HG03045 (cell line): ENCODE results near the gene MN1.

Experiments
- ATAC-seq: cut with Tn5 transposase; IDR thresholded peaks from one replicate; pipeline ENCODE4 v1.9.1; 2021; ENCODE audit warnings: mild to moderate bottlenecking, moderate library complexity; ENCODE audit not compliant: unreplicated experiment

The MN1 gene

GRCh38 chr22:27765706-27766291 is 35.8 kb downstream of the MN1 start:
- no peak for ATAC-seq

- ATAC-seq = no peak
These were observed 36.8 kb downstream of the MN1 start for GRCh38 chr22:27764722-27765236.

GRCh38 chr22:27761665-27762064 is 39.9 kb downstream of the MN1 start:
- no peak for ATAC-seq

GRCh38 chr22:27761000-27761399 is 40.6 kb downstream of the MN1 start:
- ATAC-seq = no peak

- ATAC-seq = no peak
These were observed 41.1 kb downstream of the MN1 start for GRCh38 chr22:27760474-27760873.

GRCh38 chr22:27757928-27758525 is 43.5 kb downstream of the MN1 start:
- ATAC-seq = no peak

GRCh38 chr22:27756212-27756660 is 45.3 kb downstream of the MN1 start:
- ATAC-seq = no peak

- ATAC-seq = no peak
These were observed 45.9 kb downstream of the MN1 start for GRCh38 chr22:27755521-27756211.

- no peak for ATAC-seq
These were observed 46.6 kb downstream of the MN1 start for GRCh38 chr22:27754888-27755480.

GRCh38 chr22:27754247-27754887 is 47.2 kb downstream of the MN1 start:
- no peak for ATAC-seq

- no peak for ATAC-seq
These were observed 48.8 kb downstream of the MN1 start for GRCh38 chr22:27752771-27753170.

GRCh38 chr22:27752141-27752540 is 49.4 kb downstream of the MN1 start:
- no peak for ATAC-seq

GRCh38 chr22:27751277-27752070 is 50.1 kb downstream of the MN1 start:
- ATAC-seq = no peak

GRCh38 chr22:27750584-27751265 is 50.8 kb downstream of the MN1 start:
- ATAC-seq = no peak

GRCh38 chr22:27749597-27750225 is 51.8 kb downstream of the MN1 start:
- no peak for ATAC-seq

- ATAC-seq = no peak
These were observed 52.8 kb downstream of the MN1 start for GRCh38 chr22:27748751-27749191.

- no peak for ATAC-seq
These were observed 53.2 kb downstream of the MN1 start for GRCh38 chr22:27748349-27748748.

- no peak for ATAC-seq
These were observed 53.9 kb downstream of the MN1 start for GRCh38 chr22:27747396-27748221.
